Upper lobe of right lung (tissue), 1 donor: ENCODE measurements around the gene GTSE1. TPM values are rescaled to one million over a fixed set of nuclear protein-coding genes. Genes with fewer than 3 reads are reported as not detected.

Experiments
- ATAC-seq: fragments of 200-7000 bp; cut with Tn5 transposase; one replicate; pipeline ENCODE4 v1.9.1; 2020; ENCODE audit warnings: mild to moderate bottlenecking, moderate library complexity
- DNase-seq: peaks from one replicate; pipeline ENCODE4 v3.0.0-alpha.2; 2020
- H3K27ac ChIP-seq: fragments of 200-600 bp; one replicate; pipeline ENCODE4 v1.8.0; 2022
- H3K27me3 ChIP-seq: fragments of 200-600 bp; one replicate; pipeline ENCODE4 v1.8.0; 2022; ENCODE audit warnings: mild to moderate bottlenecking
- H3K36me3 ChIP-seq: fragments of 200-600 bp; one replicate; pipeline ENCODE4 v1.8.0; 2022
- H3K4me1 ChIP-seq: fragments of 200-600 bp; one replicate; pipeline ENCODE4 v1.8.0; 2022
- H3K4me3 ChIP-seq: fragments of 200-600 bp; one replicate; pipeline ENCODE4 v1.8.0; 2022; ENCODE audit warnings: mild to moderate bottlenecking
- H3K9me3 ChIP-seq: fragments of 200-600 bp; one replicate; pipeline ENCODE4 v1.8.0; 2022
- CTCF ChIP-seq: fragments of 200-600 bp; IDR thresholded peaks from one replicate; pipeline ENCODE4 v1.8.0; 2022; ENCODE audit warnings: antibody characterized with exemption
- intact Hi-C: fragments of 100-400 bp; cut with DNase I; formaldehyde crosslinking; loops from one replicate; pipeline ENCODE4 v1.11.0; 2022
- total RNA-seq: library from RNA; stranded (reverse); fragmentation: NEBNext Ultra II Directional; extraction: Animal tissue kit (Norgen Biotek cat#: 25700); gene quantifications from one replicate; pipeline ENCODE4 v1.2.1, GENCODE V29; 2021
- donor health status: DM: no; HTN: yes; CAD: no; lungs with severe emphysema.

GTSE1 gene
- total RNA-seq, 1 donor from 2014 or later: 0.43 TPM

GRCh38 chr22:46323162-46323561 lies 26.5 kb downstream of the GTSE1 start:
- Histone ChIP-seq H3K4me1 (no peaks in the 10 kb centered on the region), H3K27ac (no peak overlapping the region), H3K27me3 (no peaks in the 10 kb centered on the region), H3K9me3 (no peaks in the 10 kb centered on the region), H3K36me3 (no peaks in the 10 kb centered on the region), H3K4me3 (no peak overlapping the region)
- no peak for TF ChIP-seq CTCF
- intact Hi-C loops: no loop called here
- DNase-seq (no peak), ATAC-seq (no peak)

GRCh38 chr22:46326066-46326680 lies 29.5 kb downstream of the GTSE1 start:
- H3K9me3 ChIP-seq: no peaks in the 10 kb centered on the region
- intact Hi-C loops: no loop called here
- H3K4me1 ChIP-seq: no peaks in the 10 kb centered on the region
- ATAC-seq: no peak
- H3K4me3 ChIP-seq: no peak overlapping the region
- H3K36me3 ChIP-seq: no peaks in the 10 kb centered on the region
- no peak for DNase-seq
- no peaks in the 10 kb centered on the region for H3K27me3 ChIP-seq
- no peak for TF ChIP-seq CTCF
- H3K27ac ChIP-seq: no peak overlapping the region

- intact Hi-C loops: no loop called here
- DNase-seq: no peak
These were observed 31.2 kb downstream of the GTSE1 start for GRCh38 chr22:46327691-46328465.

GRCh38 chr22:46328797-46329196 lies 32.1 kb downstream of the GTSE1 start:
- H3K36me3 ChIP-seq: no peaks in the 10 kb centered on the region
- no peak for TF ChIP-seq CTCF
- no peak overlapping the region for H3K4me3 ChIP-seq

More at GRCh38 chr22:46327691-46328465, 31.2 kb downstream of the GTSE1 start:
- no peak overlapping the region for H3K27ac ChIP-seq
- no peak for ATAC-seq
- no peak for TF ChIP-seq CTCF
- no peaks in the 10 kb centered on the region for H3K36me3 ChIP-seq
- H3K4me3 ChIP-seq: no peak overlapping the region
- H3K9me3 ChIP-seq: no peaks in the 10 kb centered on the region
- H3K4me1 ChIP-seq: no peaks in the 10 kb centered on the region
- no peaks in the 10 kb centered on the region for H3K27me3 ChIP-seq

GRCh38 chr22:46329616-46330015 lies 32.9 kb downstream of the GTSE1 start:
- ATAC-seq (no peak), DNase-seq (no peak)
- Histone ChIP-seq H3K9me3 (no peaks in the 10 kb centered on the region), H3K4me1 (peaks cover 1% of the 10 kb centered on the region), H3K4me3 (no peak overlapping the region), H3K27ac (no peak overlapping the region), H3K27me3 (no peaks in the 10 kb centered on the region), H3K36me3 (no peaks in the 10 kb centered on the region)
- intact Hi-C loops: no loop called here
- TF ChIP-seq CTCF: no peak

More at GRCh38 chr22:46328797-46329196, 32.1 kb downstream of the GTSE1 start:
- DNase-seq (no peak), ATAC-seq (no peak)
- no peaks in the 10 kb centered on the region for H3K4me1 ChIP-seq
- H3K27me3 ChIP-seq: no peaks in the 10 kb centered on the region
- no peaks in the 10 kb centered on the region for H3K9me3 ChIP-seq
- H3K27ac ChIP-seq: no peak overlapping the region
- intact Hi-C loops: no loop called here
